Psoas muscle (tissue), 8 donors: ENCODE results near the gene GPC6. TPM values are rescaled to one million over a fixed set of nuclear protein-coding genes. Genes with fewer than 3 reads are reported as not detected.

ENCODE experiments used
- ATAC-seq, 4 donors: fragments of 200-7000 bp; cut with Tn5 transposase; one replicate each; pipeline ENCODE4 v1.9.1; 2020; ENCODE audit warnings: moderate library complexity in 3 of 4, mild to moderate bottlenecking in 2 of 4
- DNase-seq, 2 donors: peaks; one replicate each; pipeline ENCODE4 v3.0.0-alpha.2; 2020
- H3K27ac ChIP-seq: fragments of 200-600 bp; one replicate; pipeline ENCODE4 v1.8.0; 2022
- H3K27me3 ChIP-seq, 3 donors: fragments of 200-600 bp in 1 of 3; one replicate each; pipeline versions ENCODE4 v1.6.1 to v1.8.0; 2013 to 2022; ENCODE audit warnings: low read length in 2 of 3, mild to moderate bottlenecking in 2 of 3, moderate library complexity in 1 of 3; ENCODE audit not compliant: insufficient read depth in 3 of 3
- H3K36me3 ChIP-seq, 2 donors: fragments of 200-600 bp in 1 of 2; one replicate each; pipeline versions ENCODE4 v1.6.1 to v1.8.0; 2013 to 2022; ENCODE audit warnings: low read depth in 1 of 2, mild to moderate bottlenecking in 1 of 2, moderate library complexity in 1 of 2; ENCODE audit not compliant: insufficient read depth in 1 of 2
- H3K4me1 ChIP-seq: fragments of 200-600 bp; one replicate; pipeline ENCODE4 v1.8.0; 2022
- H3K4me3 ChIP-seq: fragments of 200-600 bp; one replicate; pipeline ENCODE4 v1.8.0; 2022; ENCODE audit warnings: mild to moderate bottlenecking
- H3K9me3 ChIP-seq: fragments of 200-600 bp; one replicate; pipeline ENCODE4 v1.8.0; 2022
- WGBS, 3 donors: extraction: QIAGEN DNeasy Blood & Tissue Kit; methylation state at CpG; one replicate each; pipeline versions ENCODE4 v1.1.6 to v1.1.7; 2013; 5-methylcytosine and 5-hydroxymethylcytosine counted together
- intact Hi-C, 2 donors: fragments of 100-400 bp; cut with DNase I; formaldehyde crosslinking; loops; one replicate each; pipeline versions ENCODE4 v1.11.0 to v1.14.2; 2022
- polyA plus RNA-seq, 3 donors: library from polyadenylated mRNA; stranded (reverse); fragments of 200-250 nt; gene quantifications; one replicate each; pipeline ENCODE4 v1.2.3, GENCODE V29; 2013
- total RNA-seq, 4 donors: library from RNA; stranded (reverse); fragmentation: NEBNext Ultra II Directional in 2 of 4; extraction: Animal tissue kit (Norgen Biotek cat#: 25700) in 2 of 4; gene quantifications; one replicate each; pipeline versions ENCODE4 v1.2.1 to v1.2.4, GENCODE V29; 2021 to 2023
- TF ChIP-seq, protein P1 (sequence below): fragments of 200-600 bp; IDR thresholded peaks from one replicate; pipeline ENCODE4 v1.8.0; 2022; ENCODE audit warnings: antibody characterized with exemption
- donor health status: healthy with polysubstance abuse.
- donor health status: DM: no; HTN: no; CAD: no; lungs with moderate emphysema.
- donor health status: Bipolar disorder and iron deficiency.
- donor health status: healthy.
- donor health status: DM: yes; HTN: yes; CAD: no.
- donor health status: DM: no; HTN: no; CAD: no.
- donor health status: DM: no; HTN: no; CAD: no.
- donor health status: DM: yes; HTN: yes; CAD: no.

Gene GPC6
- total and polyA plus RNA-seq, 7 donors = 0.07 to 3.7 (median 0.57) TPM

DNA sequence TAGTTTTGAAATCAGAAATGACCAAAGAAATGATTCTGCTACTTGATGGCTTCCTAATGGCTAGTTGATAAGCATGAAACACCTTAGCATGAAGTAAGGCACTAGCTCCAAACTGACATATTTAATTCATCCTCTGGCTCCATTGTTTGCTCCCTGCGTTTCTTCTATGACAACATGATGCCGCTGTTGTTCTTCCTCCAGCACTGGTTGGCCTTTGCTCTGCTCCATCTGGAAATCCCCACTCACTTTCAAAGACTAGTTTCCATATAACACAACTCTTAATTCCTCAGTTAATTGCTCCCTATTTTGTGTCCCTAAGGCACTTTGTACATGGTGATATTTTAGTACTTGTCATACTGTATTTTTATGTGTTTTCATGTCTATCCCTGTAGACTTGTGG lies 151.6 kb downstream of the GPC6 start:
- intact Hi-C loops = no loop called here
- Histone ChIP-seq H3K27me3 (no peaks in the 10 kb centered on the region), H3K36me3 (no peaks in the 10 kb centered on the region), H3K9me3 (no peaks in the 10 kb centered on the region), H3K4me1 (no peaks in the 10 kb centered on the region), H3K4me3 (no peak overlapping the region), H3K27ac (no peak overlapping the region)
- no peak for ATAC-seq
- DNase-seq = no peak
- WGBS, 3 donors = 69 to 77% (median 76%) methylated on average over 2 of the region's 2 CpGs
- TF ChIP-seq, protein P1, sequence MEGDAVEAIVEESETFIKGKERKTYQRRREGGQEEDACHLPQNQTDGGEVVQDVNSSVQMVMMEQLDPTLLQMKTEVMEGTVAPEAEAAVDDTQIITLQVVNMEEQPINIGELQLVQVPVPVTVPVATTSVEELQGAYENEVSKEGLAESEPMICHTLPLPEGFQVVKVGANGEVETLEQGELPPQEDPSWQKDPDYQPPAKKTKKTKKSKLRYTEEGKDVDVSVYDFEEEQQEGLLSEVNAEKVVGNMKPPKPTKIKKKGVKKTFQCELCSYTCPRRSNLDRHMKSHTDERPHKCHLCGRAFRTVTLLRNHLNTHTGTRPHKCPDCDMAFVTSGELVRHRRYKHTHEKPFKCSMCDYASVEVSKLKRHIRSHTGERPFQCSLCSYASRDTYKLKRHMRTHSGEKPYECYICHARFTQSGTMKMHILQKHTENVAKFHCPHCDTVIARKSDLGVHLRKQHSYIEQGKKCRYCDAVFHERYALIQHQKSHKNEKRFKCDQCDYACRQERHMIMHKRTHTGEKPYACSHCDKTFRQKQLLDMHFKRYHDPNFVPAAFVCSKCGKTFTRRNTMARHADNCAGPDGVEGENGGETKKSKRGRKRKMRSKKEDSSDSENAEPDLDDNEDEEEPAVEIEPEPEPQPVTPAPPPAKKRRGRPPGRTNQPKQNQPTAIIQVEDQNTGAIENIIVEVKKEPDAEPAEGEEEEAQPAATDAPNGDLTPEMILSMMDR = no peak

DNA sequence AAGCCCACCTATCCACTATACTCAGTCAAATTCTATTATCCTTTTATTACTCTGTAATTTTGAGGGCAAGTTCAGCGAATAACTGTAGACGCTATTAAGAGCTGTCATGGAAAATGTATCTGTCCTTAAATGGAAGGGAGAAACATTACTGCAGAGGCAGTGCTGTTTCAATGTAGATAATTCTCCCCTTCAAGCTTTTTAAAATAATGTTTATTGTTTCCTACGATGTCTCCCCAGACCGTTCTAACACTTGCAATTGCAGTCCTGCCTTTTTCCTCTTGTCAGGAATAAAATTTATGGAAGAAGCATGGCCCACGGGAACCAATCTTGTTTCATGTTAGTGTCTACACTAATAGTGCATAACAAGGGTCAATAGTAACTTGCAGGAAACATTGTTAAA lies 159.5 kb downstream of the GPC6 start:
- Histone ChIP-seq H3K4me1 (no peaks in the 10 kb centered on the region), H3K27ac (no peak overlapping the region), H3K36me3 (no peaks in the 10 kb centered on the region), H3K27me3 (no peaks in the 10 kb centered on the region), H3K4me3 (no peak overlapping the region), H3K9me3 (no peaks in the 10 kb centered on the region)
- DNase-seq = no peak
- TF ChIP-seq, protein P1 = no peak
- no peak for ATAC-seq
- 59 to 60% (median 60%) methylated on average over 5 of the region's 5 CpGs for WGBS, 3 donors
- intact Hi-C loops = no loop called here

DNA sequence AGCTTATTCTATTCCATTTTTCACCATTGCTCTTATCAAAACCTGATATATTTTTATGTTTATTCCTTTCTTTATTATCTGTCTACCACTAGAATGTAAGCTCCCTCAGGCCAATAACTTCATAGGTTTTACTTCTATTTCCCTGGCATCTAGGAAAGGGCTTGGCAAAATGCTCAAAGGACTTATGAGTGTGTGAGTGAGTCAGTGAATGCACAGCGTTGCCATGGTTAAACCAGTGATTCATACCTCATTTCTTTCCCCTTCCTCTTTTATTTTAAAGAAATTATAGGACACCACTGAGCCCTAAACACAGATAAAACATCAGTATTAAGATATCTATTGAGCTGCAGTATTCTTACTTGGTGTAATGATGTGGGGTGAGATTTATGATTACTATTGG lies 162.1 kb downstream of the GPC6 start:
- intact Hi-C loops = no loop called here
- H3K4me1 ChIP-seq = no peaks in the 10 kb centered on the region
- H3K27ac ChIP-seq = no peak overlapping the region
- DNase-seq (no peak), ATAC-seq (no peak)
- no peaks in the 10 kb centered on the region for H3K27me3 ChIP-seq
- H3K36me3 ChIP-seq = no peaks in the 10 kb centered on the region
- WGBS, 3 donors = 73 to 81% (median 74%) methylated on average over 1 of the region's 1 CpG
- H3K4me3 ChIP-seq = no peak overlapping the region
- H3K9me3 ChIP-seq = peaks cover 3% of the 10 kb centered on the region
- TF ChIP-seq, protein P1 = no peak

DNA sequence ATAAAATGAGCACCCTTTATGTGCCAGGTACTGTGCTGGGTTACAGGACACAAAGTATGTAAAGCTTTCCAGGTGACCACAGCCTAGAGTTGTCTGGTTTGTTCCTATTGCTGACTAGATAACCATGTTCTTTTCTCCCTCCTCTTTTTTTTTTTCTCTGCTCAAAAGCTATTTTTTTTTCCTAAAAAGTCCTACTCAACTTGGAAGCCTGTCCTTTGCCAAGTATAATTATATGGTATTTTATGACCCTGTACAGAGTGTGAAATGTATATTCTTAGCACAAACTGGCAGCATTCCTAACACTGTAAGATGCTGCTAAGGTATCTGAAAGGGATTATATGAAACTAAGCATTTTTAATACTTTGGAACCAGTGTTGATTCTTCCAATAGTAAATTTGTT lies 171.0 kb downstream of the GPC6 start:
- intact Hi-C loops = no loop called here

More for the DNA sequence above, 171.0 kb downstream of the GPC6 start:
- ATAC-seq = no peak
- H3K4me3 ChIP-seq = no peak overlapping the region
- DNase-seq = no peak
- no peak overlapping the region for H3K27ac ChIP-seq
- H3K4me1 ChIP-seq = no peaks in the 10 kb centered on the region
- no peaks in the 10 kb centered on the region for H3K27me3 ChIP-seq
- no peaks in the 10 kb centered on the region for H3K36me3 ChIP-seq
- H3K9me3 ChIP-seq = no peaks in the 10 kb centered on the region
- TF ChIP-seq, protein P1 = no peak
